GM13977 (cell line): ENCODE data around the gene WAPL.

ENCODE experiments used
- DNase-seq: peaks from one replicate; pipeline ENCODE4 v3.0.0; 2012; ENCODE audit warnings: low spot score
- in situ Hi-C: fragments of 300-500 bp; cut with MboI; formaldehyde crosslinking; loops from one replicate; pipeline ENCODE4 v1.12.0; 2022; ENCODE audit warnings: low sequenced_read_pairs, low pct_unique_long_range_greater_than_20kb, mixed read lengths, inconsistent platforms; ENCODE audit not compliant: unreplicated experiment
- TF ChIP-seq, protein P1 (sequence below): IDR thresholded peaks from 2 replicates; pipeline ENCODE4 v1.5.1; 2012; ENCODE audit warnings: mild to moderate bottlenecking, control low read depth; ENCODE audit not compliant: insufficient read depth; ENCODE audit errors: extremely low read depth, missing control alignments

The WAPL gene

GRCh38 chr10:86399514-86399878 lies 122.1 kb downstream of the WAPL start:
- no peak for DNase-seq
- in situ Hi-C loops: loop anchor here (5.0 kb wide), 1 partner anchor 188 kb away; no protein-coding TSS in a partner anchor
- TF ChIP-seq, protein P1, sequence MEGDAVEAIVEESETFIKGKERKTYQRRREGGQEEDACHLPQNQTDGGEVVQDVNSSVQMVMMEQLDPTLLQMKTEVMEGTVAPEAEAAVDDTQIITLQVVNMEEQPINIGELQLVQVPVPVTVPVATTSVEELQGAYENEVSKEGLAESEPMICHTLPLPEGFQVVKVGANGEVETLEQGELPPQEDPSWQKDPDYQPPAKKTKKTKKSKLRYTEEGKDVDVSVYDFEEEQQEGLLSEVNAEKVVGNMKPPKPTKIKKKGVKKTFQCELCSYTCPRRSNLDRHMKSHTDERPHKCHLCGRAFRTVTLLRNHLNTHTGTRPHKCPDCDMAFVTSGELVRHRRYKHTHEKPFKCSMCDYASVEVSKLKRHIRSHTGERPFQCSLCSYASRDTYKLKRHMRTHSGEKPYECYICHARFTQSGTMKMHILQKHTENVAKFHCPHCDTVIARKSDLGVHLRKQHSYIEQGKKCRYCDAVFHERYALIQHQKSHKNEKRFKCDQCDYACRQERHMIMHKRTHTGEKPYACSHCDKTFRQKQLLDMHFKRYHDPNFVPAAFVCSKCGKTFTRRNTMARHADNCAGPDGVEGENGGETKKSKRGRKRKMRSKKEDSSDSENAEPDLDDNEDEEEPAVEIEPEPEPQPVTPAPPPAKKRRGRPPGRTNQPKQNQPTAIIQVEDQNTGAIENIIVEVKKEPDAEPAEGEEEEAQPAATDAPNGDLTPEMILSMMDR: no peak

- TF ChIP-seq, protein P1: no peak
- in situ Hi-C loops: loop anchor here (5.0 kb wide), 1 partner anchor 190 kb away; no protein-coding TSS in a partner anchor
- no peak for DNase-seq
Observed at GRCh38 chr10:86397120-86397519, 124.5 kb downstream of the WAPL start.

DNA sequence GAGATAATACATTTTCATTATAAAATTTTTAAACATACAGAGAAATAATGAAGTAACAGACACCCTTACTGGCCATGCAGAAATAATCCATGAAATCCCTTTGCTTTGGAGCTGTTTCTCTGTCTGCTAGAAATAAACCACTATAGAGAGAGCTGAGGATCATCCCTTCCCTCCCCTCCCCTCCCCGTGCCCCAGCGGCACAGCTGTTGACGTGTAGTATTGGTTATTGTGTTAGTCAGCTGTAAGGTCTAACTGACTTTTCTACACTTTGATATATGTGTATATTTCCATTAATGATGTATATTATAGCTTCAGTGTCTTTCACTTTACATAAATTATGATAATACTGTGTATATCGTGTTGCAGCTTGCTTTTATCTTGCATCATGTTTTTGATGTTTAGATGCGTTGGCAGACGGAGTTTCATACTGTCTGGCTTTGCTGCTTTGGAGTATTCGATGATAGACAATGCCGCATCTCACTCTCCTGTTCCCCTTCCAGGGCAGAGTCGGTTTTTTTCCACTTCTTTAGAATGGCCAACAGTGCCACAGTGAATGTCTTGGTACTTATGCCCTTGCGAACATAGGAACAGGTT lies 127.6 kb downstream of the WAPL start:
- DNase-seq: no peak

DNA sequence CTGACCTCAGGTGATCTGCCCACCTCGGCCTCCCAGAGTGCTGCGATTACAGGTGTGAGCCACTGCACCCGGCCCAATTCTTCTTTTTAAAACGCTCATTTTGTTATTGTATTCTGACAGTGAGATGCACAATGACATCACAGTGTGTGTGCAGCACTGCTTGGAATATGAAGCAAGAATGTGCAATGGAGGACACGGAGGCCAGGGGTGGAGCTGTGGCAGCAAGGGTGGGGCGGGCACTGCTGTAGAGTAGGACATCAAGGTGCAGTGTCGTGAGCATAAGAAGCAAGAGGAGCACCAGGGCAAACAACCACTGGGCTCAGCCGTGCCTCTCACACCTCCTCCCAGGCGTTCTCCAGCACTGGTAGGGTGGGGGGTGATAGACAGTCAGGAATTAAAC lies 128.2 kb downstream of the WAPL start:
- DNase-seq: peak; percentile 13
- in situ Hi-C loops: no loop called here

More for the DNA sequence above, 127.6 kb downstream of the WAPL start:
- in situ Hi-C loops: no loop called here
- TF ChIP-seq, protein P1: no peak

DNA sequence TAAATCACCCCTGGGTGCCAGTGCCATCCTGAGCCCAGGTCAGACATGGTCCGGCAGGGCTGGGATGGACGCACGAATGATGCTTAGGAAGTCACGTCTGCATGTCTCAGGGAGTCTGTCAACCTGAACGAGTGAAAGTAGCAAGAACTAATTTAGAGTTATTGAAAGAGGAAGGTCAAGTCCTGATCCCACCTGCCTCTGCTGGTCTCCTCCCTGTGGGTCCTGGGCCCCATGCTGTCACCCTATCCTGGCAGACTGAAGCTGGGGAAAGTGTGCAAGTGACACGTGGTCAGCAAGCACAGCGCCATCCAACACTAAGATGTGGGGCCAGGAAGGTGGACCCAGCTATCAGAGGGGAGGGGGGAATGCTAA lies 128.9 kb downstream of the WAPL start:
- in situ Hi-C loops: no loop called here
- TF ChIP-seq, protein P1: no peak
- peak; percentile 71 for DNase-seq

More for the DNA sequence above, 128.2 kb downstream of the WAPL start:
- TF ChIP-seq, protein P1: no peak

GRCh38 chr10:86391986-86392722 lies 129.4 kb downstream of the WAPL start:
- TF ChIP-seq, protein P1: no peak
- in situ Hi-C loops: no loop called here
- DNase-seq: peak; percentile 58
